Pancreas (tissue), 10 donors: ENCODE measurements around the gene TLX3. TPM values are rescaled to one million over a fixed set of nuclear protein-coding genes. Genes with fewer than 3 reads are reported as not detected.

ENCODE experiments used
- ATAC-seq, 4 donors: fragments of 200-7000 bp; cut with Tn5 transposase; one replicate each; pipeline versions ENCODE4 v1.8.0 to v1.9.1; 2020; ENCODE audit warnings: mild to moderate bottlenecking in 4 of 4, moderate library complexity in 4 of 4
- DNase-seq, 6 donors: peaks; one replicate each; pipeline ENCODE4 v3.0.0-alpha.2; 2020
- FAIRE-seq: peaks from 2 replicates; lab custom pipeline; 2012; peaks lifted over from hg19 to GRCh38; lab: Jason Lieb, UNC
- H3K27ac ChIP-seq, 4 donors: fragments of 200-600 bp; sonication (generic); 1 replicate in 3 of 4; 2 replicates in 1 of 4; pipeline versions ENCODE4 v1.5.0 to v1.8.0; 2020
- H3K27me3 ChIP-seq, 4 donors: fragments of 200-600 bp; one replicate each; pipeline ENCODE4 v1.8.0; 2021
- H3K36me3 ChIP-seq, 3 donors: fragments of 200-600 bp; sonication (generic) in 1 of 3; one replicate each; pipeline versions ENCODE4 v1.5.0 to v1.8.0; 2020 to 2021
- H3K4me1 ChIP-seq, 3 donors: fragments of 200-600 bp; one replicate each; pipeline ENCODE4 v1.8.0; 2021
- H3K4me3 ChIP-seq, 4 donors: fragments of 200-600 bp; sonication (generic) in 2 of 4; one replicate each; pipeline versions ENCODE4 v1.5.0 to v1.8.0; 2020 to 2021
- H3K9me3 ChIP-seq, 4 donors: fragments of 200-600 bp; one replicate each; pipeline ENCODE4 v1.8.0; 2021
- WGBS, 2 donors: extraction: QIAGEN DNeasy Blood & Tissue Kit; methylation state at CpG; one replicate each; pipeline ENCODE4 v1.1.7; 2013; 5-methylcytosine and 5-hydroxymethylcytosine counted together
- intact Hi-C, 3 donors: fragments of 100-400 bp; cut with DNase I; formaldehyde crosslinking; loops; one replicate each; pipeline versions ENCODE4 v1.11.1 to v1.14.2; 2022
- polyA plus RNA-seq, 2 donors: library from polyadenylated mRNA; stranded (reverse); fragments of 200-250 nt; gene quantifications; one replicate each; pipeline ENCODE4 v1.2.3, GENCODE V29; 2013
- total RNA-seq, 6 donors: library from RNA; stranded (reverse); fragmentation: NEBNext Ultra II Directional in 4 of 6; extraction: Animal tissue kit (Norgen Biotek cat#: 25700) in 4 of 6; gene quantifications; one replicate each; pipeline versions ENCODE4 v1.2.1 to v1.2.4, GENCODE V29; 2021 to 2023
- TF ChIP-seq, protein P1 (sequence below), 4 donors: fragments of 200-600 bp; sonication (generic) in 3 of 4; IDR thresholded peaks; one replicate each; pipeline versions ENCODE4 v1.5.0 to v1.8.0; 2021; ENCODE audit warnings: antibody characterized with exemption in 4 of 4
- donor health status: healthy with polysubstance abuse.
- donor health status: DM: no; HTN: no; CAD: no; lungs with moderate emphysema.
- donor health status: DM: no; HTN: no; CAD: no.
- donor health status: control.
- donor health status: control.
- donor health status: Bipolar disorder and iron deficiency.
- donor health status: DM: yes; HTN: yes; CAD: no.
- donor health status: DM: no; HTN: no; CAD: no.
- donor health status: DM: no; HTN: no; CAD: no.
- donor health status: DM: yes; HTN: yes; CAD: no.

The TLX3 gene
- total and polyA plus RNA-seq, 8 donors, result not detected

DNA sequence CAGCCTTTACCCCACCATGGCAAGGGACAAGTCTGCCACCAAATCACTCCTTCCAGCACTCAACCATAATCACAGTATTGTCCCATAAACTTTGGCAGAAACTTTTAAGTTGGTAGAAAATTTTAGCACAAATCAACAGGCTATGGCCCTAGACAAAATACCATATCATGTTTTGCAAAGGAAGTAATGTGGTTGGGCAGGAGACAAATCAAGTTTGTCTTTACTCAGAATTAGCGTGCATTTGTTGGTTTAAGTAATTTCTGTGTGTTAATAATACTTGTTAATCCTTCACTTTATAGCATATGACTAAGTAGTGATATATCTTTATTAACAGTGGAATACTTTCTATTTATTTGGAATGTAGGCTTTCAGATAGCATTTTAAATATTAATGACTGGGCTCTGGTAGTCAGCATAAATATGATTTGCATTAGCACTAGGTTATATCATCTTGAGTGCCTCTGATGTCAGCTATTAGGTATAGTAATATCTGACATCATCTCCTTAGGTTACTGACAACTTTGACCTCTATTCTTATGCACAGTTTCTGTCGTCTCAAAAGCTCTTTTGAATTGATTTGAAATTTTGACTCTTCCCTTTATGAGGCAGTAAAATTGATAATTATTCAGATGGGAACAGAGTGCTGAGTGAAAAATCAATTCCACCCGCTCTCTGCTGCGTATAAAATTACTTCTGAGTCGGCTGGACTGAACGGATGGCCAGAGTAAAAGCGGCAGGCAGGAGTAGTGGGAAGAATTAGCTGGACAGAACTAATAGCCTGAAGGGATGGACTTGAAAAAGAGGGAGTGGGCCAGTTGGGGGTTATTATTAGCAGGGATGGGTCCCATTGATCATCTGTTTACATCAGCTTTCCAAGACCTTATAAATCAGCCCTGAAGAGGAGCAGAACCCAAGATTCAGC, 40.1 kb upstream of the TLX3 start:
- no peak for FAIRE-seq
- no peak for ATAC-seq
- Histone ChIP-seq H3K9me3 (no peaks in the 10 kb centered on the region), H3K4me1 (no peaks in the 10 kb centered on the region), H3K4me3 (no peak overlapping the region), H3K27me3 (no peaks in the 10 kb centered on the region), H3K27ac (no peak overlapping the region), H3K36me3 (no peaks in the 10 kb centered on the region)
- no peak for DNase-seq
- WGBS, 2 donors, result 65 to 67% methylated on average over 7 of the region's 7 CpGs
- intact Hi-C loops, result no loop called here
- TF ChIP-seq, protein P1, sequence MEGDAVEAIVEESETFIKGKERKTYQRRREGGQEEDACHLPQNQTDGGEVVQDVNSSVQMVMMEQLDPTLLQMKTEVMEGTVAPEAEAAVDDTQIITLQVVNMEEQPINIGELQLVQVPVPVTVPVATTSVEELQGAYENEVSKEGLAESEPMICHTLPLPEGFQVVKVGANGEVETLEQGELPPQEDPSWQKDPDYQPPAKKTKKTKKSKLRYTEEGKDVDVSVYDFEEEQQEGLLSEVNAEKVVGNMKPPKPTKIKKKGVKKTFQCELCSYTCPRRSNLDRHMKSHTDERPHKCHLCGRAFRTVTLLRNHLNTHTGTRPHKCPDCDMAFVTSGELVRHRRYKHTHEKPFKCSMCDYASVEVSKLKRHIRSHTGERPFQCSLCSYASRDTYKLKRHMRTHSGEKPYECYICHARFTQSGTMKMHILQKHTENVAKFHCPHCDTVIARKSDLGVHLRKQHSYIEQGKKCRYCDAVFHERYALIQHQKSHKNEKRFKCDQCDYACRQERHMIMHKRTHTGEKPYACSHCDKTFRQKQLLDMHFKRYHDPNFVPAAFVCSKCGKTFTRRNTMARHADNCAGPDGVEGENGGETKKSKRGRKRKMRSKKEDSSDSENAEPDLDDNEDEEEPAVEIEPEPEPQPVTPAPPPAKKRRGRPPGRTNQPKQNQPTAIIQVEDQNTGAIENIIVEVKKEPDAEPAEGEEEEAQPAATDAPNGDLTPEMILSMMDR (IDR thresholded peaks at IDR 0.05), result no peak

GRCh38 chr5:171269717-171270116, 39.3 kb upstream of the TLX3 start:
- ATAC-seq, result no peak
- FAIRE-seq, result no peak

GRCh38 chr5:171270136-171270535, 38.9 kb upstream of the TLX3 start:
- H3K27ac ChIP-seq, result no peak overlapping the region
- H3K4me3 ChIP-seq, result no peak overlapping the region
- no peaks in the 10 kb centered on the region for H3K4me1 ChIP-seq
- no peaks in the 10 kb centered on the region for H3K36me3 ChIP-seq
- no peaks in the 10 kb centered on the region for H3K9me3 ChIP-seq
- TF ChIP-seq, protein P1 (IDR thresholded peaks at IDR 0.05), result no peak
- DNase-seq (no peak), FAIRE-seq (no peak), ATAC-seq (no peak)
- WGBS, 2 donors, result 94 to 96% methylated on average over 3 of the region's 3 CpGs
- intact Hi-C loops, result no loop called here
- H3K27me3 ChIP-seq, result no peaks in the 10 kb centered on the region

More at GRCh38 chr5:171269717-171270116, 39.3 kb upstream of the TLX3 start:
- Histone ChIP-seq H3K27me3 (no peaks in the 10 kb centered on the region), H3K4me1 (no peaks in the 10 kb centered on the region), H3K27ac (no peak overlapping the region), H3K36me3 (no peaks in the 10 kb centered on the region), H3K4me3 (no peak overlapping the region), H3K9me3 (no peaks in the 10 kb centered on the region)
- no peak for DNase-seq
- WGBS, 2 donors, result 61 to 81% methylated on average over 2 of the region's 2 CpGs
- intact Hi-C loops, result no loop called here
- TF ChIP-seq, protein P1 (IDR thresholded peaks at IDR 0.05), result no peak

GRCh38 chr5:171271798-171272197, 37.2 kb upstream of the TLX3 start:
- H3K27ac ChIP-seq, result no peak overlapping the region
- no peaks in the 10 kb centered on the region for H3K36me3 ChIP-seq
- no peaks in the 10 kb centered on the region for H3K27me3 ChIP-seq
- ATAC-seq (no peak), FAIRE-seq (no peak), DNase-seq (no peak)
- H3K4me1 ChIP-seq, result no peaks in the 10 kb centered on the region
- TF ChIP-seq, protein P1 (IDR thresholded peaks at IDR 0.05), result no peak
- no peaks in the 10 kb centered on the region for H3K9me3 ChIP-seq
- WGBS, 2 donors, result 98 to 100% methylated on average over 3 of the region's 3 CpGs
- intact Hi-C loops, result no loop called here
- no peak overlapping the region for H3K4me3 ChIP-seq
